A673 (cell line): ENCODE results near the gene LTB4R. TPM values are rescaled to one million over a fixed set of nuclear protein-coding genes. Genes with fewer than 3 reads are reported as not detected.

Source experiments
- BruUV-seq: library from RNA; stranded (reverse); fragments of 400-500 nt; replicated peaks from 2 replicates; lab custom pipeline; 2021; lab: Mats Ljungman, UMichigan
- CTCF ChIA-PET: fragments of 300-600 bp; sonication (Branson Sonifier 250); formaldehyde crosslinking; loops from one replicate; lab custom pipeline; 2022; ENCODE audit warnings: antibody characterized with exemption; lab: Charles Lee
- POLR2A ChIA-PET: fragments of 300-600 bp; sonication (Branson Sonifier 250); formaldehyde crosslinking; loops from one replicate; lab custom pipeline; 2022; ENCODE audit warnings: antibody characterized with exemption; ENCODE audit not compliant: low non-redundant PET; lab: Charles Lee
- DNase-seq: peaks from one replicate; pipeline ENCODE4 v3.0.0-alpha.2; 2015; ENCODE audit warnings: low spot score
- H3K27ac ChIP-seq: fragments of 200-600 bp; sonication (generic); 2 replicates; pipeline ENCODE4 v1.5.1; 2016; ENCODE audit warnings: mixed run types, low read depth, mild to moderate bottlenecking, mixed read lengths, antibody characterized with exemption, low read length; ENCODE audit not compliant: poor library complexity, severe bottlenecking
- H3K27me3 ChIP-seq: fragments of 200-600 bp; sonication (generic); replicated peaks from 2 replicates; pipeline ENCODE4 v1.6.1; 2017; ENCODE audit warnings: mixed run types, low read depth, mild to moderate bottlenecking, mixed read lengths, antibody characterized with exemption, low read length; ENCODE audit not compliant: insufficient read depth, poor library complexity
- H3K36me3 ChIP-seq: fragments of 200-600 bp; sonication (generic); 2 replicates; pipeline ENCODE4 v1.6.1; 2016; ENCODE audit warnings: mixed run types, mild to moderate bottlenecking, mixed read lengths, antibody characterized with exemption, low read length; ENCODE audit not compliant: insufficient read depth, poor library complexity, severe bottlenecking
- H3K4me1 ChIP-seq: fragments of 200-600 bp; sonication (generic); 2 replicates; pipeline ENCODE4 v1.6.1; 2017; ENCODE audit warnings: mixed run types, mild to moderate bottlenecking, mixed read lengths, antibody characterized with exemption, low read length; ENCODE audit not compliant: insufficient read depth, poor library complexity, severe bottlenecking
- H3K4me3 ChIP-seq: fragments of 200-600 bp; sonication (generic); 2 replicates; pipeline ENCODE4 v1.5.1; 2016; ENCODE audit warnings: low read depth, mixed run types, mild to moderate bottlenecking, mixed read lengths, low read length; ENCODE audit not compliant: poor library complexity, severe bottlenecking
- H3K9me3 ChIP-seq: fragments of 200-600 bp; sonication (generic); 2 replicates; pipeline ENCODE4 v1.6.1; 2016; ENCODE audit warnings: mixed run types, low read depth, mild to moderate bottlenecking, mixed read lengths, antibody characterized with exemption, low read length; ENCODE audit not compliant: poor library complexity, severe bottlenecking
- EZH2 ChIP-seq: fragments of 200-600 bp; sonication (generic); IDR thresholded peaks from 2 replicates; pipeline ENCODE4 v1.6.1; 2017; ENCODE audit warnings: borderline replicate concordance, low read depth, mild to moderate bottlenecking, mixed read lengths, antibody characterized with exemption, low read length; ENCODE audit not compliant: poor library complexity, severe bottlenecking
- intact Hi-C: fragments of 100-400 bp; cut with micrococcal nuclease; formaldehyde crosslinking; loops from one replicate; pipeline ENCODE4 v1.10.0; 2022; ENCODE audit not compliant: unreplicated experiment
- total RNA-seq: library from RNA; stranded (reverse); gene quantifications from 2 replicates; pipeline ENCODE4 v1.2.3, GENCODE V29; 2021
- TF ChIP-seq, protein P1 (sequence below): fragments of 300-800, 200-600 bp; sonication (generic); conservative IDR thresholded peaks from 2 replicates; pipeline ENCODE4 v1.5.1; 2017; ENCODE audit warnings: low read depth, mild to moderate bottlenecking, antibody characterized with exemption, low read length, moderate library complexity, mixed read lengths

Gene LTB4R
- total RNA-seq, 1 experiment from 2014 or later = 6.6 TPM

DNA sequence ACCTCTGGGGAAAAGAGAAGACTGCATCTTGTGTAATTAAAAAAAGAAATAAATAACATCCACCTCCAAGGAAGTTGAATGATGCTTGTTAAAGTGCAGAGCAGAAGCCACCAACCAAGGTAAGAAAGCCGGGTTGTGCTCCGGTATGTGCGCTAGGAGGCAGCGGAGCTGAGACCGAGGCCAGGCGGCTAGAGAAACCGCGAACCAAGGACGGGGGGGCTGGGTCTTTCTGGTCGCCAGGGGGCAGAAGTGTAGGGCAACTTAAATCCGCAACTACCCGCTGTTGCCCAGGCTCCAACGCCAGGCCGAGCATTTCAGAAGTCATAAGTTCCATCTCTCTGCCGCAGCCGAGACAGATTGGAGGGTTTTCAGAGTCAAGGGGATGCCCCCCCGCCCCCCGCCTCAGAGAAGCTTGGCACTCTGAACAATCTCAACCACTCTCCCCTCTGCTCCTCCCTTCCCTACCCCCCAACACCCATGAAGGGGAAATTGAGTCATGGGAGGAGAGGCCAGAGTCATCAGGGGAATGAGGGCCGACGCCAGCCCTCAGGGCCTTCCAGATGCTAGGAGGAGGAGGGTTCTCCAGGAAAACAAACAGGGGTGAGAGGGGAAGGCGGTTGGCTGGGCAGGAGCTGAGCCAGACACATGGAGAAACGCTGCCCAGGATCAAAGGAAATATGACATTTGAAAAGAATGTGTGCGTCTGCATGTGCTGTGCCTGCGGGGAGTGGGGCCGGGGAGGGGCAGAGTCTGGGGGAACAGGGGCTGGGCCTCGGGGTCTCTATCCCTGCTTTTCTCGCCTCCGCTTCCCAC, 54.5 kb downstream of the LTB4R start:
- Histone ChIP-seq H3K9me3 (no peaks in the 10 kb centered on the region), H3K4me3 (peak overlapping the region; percentile 95), H3K36me3 (no peaks in the 10 kb centered on the region), H3K27ac (peak overlapping the region; percentile 91), H3K4me1 (peaks cover 12% of the 10 kb centered on the region), H3K27me3 (no peaks in the 10 kb centered on the region)
- intact Hi-C loops = loop anchor here (2.0 to 5.0 kb wide), 2 partner anchors 46 to 65 kb away; no protein-coding TSS in a partner anchor
- peak; percentile 77 for DNase-seq
- TSS peak; percentile 89 for BruUV-seq
- CTCF ChIA-PET = interaction anchor here (0.7 to 2.1 kb wide), 3 partner anchors 64 to 71 kb away, joined by 3 to 14 read pairs (median 4); partner anchors contain the start of genes CBLN3 and KHNYN
- no peak for TF ChIP-seq EZH2
- TF ChIP-seq, protein P1, sequence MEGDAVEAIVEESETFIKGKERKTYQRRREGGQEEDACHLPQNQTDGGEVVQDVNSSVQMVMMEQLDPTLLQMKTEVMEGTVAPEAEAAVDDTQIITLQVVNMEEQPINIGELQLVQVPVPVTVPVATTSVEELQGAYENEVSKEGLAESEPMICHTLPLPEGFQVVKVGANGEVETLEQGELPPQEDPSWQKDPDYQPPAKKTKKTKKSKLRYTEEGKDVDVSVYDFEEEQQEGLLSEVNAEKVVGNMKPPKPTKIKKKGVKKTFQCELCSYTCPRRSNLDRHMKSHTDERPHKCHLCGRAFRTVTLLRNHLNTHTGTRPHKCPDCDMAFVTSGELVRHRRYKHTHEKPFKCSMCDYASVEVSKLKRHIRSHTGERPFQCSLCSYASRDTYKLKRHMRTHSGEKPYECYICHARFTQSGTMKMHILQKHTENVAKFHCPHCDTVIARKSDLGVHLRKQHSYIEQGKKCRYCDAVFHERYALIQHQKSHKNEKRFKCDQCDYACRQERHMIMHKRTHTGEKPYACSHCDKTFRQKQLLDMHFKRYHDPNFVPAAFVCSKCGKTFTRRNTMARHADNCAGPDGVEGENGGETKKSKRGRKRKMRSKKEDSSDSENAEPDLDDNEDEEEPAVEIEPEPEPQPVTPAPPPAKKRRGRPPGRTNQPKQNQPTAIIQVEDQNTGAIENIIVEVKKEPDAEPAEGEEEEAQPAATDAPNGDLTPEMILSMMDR = peak; percentile 65
- POLR2A ChIA-PET = interaction anchor here (0.7 kb wide), 1 partner anchor 74 kb away, joined by 16 read pairs; no protein-coding TSS in a partner anchor

DNA sequence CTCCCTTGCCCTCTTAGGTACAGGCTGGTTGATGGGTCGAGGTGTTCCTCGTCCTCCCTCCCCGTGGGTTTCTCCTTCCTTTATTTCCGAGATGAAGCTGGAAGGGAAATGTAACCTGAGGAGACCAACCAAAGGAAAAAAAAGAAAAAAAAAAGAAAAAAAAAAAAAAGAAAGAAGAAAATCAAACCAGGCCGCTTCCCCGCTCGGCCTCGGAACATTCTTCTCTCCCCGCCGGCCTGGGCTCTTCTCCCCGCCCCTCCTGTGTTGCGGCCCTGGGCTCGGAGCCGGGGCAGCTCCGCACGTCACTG, 55.1 kb downstream of the LTB4R start:
- peaks cover 12% of the 10 kb centered on the region for H3K4me1 ChIP-seq
- no peak for DNase-seq
- BruUV-seq = no TSS peak
- intact Hi-C loops = loop anchor here (5.0 kb wide), 1 partner anchor 46 kb away; no protein-coding TSS in a partner anchor
- peak overlapping the region; percentile 95 for H3K4me3 ChIP-seq
- CTCF ChIA-PET = interaction anchor here (0.7 to 2.1 kb wide), 3 partner anchors 63 to 389 kb away, joined by 4 to 14 read pairs (median 4); partner anchors contain the start of genes CBLN3 and KHNYN
- no peaks in the 10 kb centered on the region for H3K36me3 ChIP-seq
- H3K9me3 ChIP-seq = no peaks in the 10 kb centered on the region
- no peak for TF ChIP-seq EZH2
- TF ChIP-seq, protein P1 = no peak
- POLR2A ChIA-PET = interaction anchor here (0.7 kb wide), 1 partner anchor 74 kb away, joined by 16 read pairs; no protein-coding TSS in a partner anchor
- H3K27ac ChIP-seq = peak overlapping the region; percentile 91
- no peaks in the 10 kb centered on the region for H3K27me3 ChIP-seq

DNA sequence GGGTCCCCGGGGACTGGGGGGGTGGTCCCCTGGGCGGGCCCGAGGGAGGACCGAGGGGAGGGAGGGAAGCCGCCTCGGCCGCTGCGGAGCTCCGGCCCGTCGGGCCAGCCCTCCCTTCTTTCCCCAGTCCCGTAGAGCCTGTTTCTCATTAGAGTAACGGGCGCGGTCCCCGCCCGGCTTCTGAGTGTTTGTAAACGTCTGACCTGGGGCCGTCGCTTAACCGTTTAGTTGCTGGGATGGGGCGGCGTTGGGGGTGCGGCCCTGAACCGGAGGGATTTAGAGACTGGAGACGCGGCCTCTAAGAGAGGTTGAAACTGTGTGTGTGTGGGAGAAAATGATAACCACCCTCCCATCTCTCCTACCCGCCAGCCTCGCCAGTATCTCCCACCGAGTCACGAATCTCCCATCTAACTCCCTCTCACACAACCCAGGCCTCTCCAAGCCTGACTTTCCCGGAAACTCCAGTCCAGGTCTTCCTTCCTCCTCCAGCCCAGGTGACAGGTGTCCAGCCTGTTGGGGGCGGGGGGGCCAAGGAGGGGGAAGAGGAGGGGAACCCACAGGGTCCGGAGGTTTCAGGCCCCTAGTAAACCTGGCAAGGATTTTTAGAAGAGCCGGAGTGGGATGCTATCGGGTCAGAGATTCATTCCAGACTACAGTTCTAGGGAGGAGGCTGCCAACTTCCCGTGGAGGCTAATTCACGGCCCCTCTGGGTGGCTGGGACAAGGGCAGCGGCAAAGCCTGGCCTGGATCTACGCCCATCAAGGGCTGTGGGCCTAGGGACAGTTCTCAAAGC, 55.6 kb downstream of the LTB4R start:
- no peaks in the 10 kb centered on the region for H3K9me3 ChIP-seq
- H3K27ac ChIP-seq = peak overlapping the region; percentile 91
- H3K4me1 ChIP-seq = peaks cover 12% of the 10 kb centered on the region
- no peak for TF ChIP-seq EZH2
- TF ChIP-seq, protein P1 = no peak
- DNase-seq = peak; percentile 96
- no peaks in the 10 kb centered on the region for H3K27me3 ChIP-seq
- H3K4me3 ChIP-seq = peak overlapping the region; percentile 95
- ChIA-PET POLR2A (no interaction called here), CTCF (interaction anchor here (0.7 to 2.1 kb wide), 3 partner anchors 63 to 389 kb away, joined by 4 to 14 read pairs (median 4); partner anchors contain the start of genes CBLN3 and KHNYN)
- H3K36me3 ChIP-seq = no peaks in the 10 kb centered on the region
- no TSS peak for BruUV-seq
- intact Hi-C loops = loop anchor here (1.0 to 5.0 kb wide), 3 partner anchors 31 to 45 kb away; no protein-coding TSS in a partner anchor
